Measurements from ENCODE around the gene CDH7.

Gene CDH7

GRCh38 chr18:65786474-65786873 lies 35.7 kb downstream of the CDH7 start:
- H3K27ac ChIP-seq (ENCODE audit: low read length): no peak overlapping the region
- no peak overlapping the region for H3K9ac ChIP-seq (ENCODE audit: low read depth, low read length)
- no peaks in the 10 kb centered on the region for H3K4me1 ChIP-seq (ENCODE audit: insufficient read depth, low read length)
- no peak overlapping the region for H3K4me3 ChIP-seq (ENCODE audit: low read length)
- H3K36me3 ChIP-seq (ENCODE audit: insufficient read depth, low read depth, low read length): no peaks in the 10 kb centered on the region
- H3K9me3 ChIP-seq (ENCODE audit: insufficient read depth, low read depth, low read length): no peaks in the 10 kb centered on the region
- H3K27me3 ChIP-seq (ENCODE audit: insufficient read depth, low read length): no peaks in the 10 kb centered on the region

DNA sequence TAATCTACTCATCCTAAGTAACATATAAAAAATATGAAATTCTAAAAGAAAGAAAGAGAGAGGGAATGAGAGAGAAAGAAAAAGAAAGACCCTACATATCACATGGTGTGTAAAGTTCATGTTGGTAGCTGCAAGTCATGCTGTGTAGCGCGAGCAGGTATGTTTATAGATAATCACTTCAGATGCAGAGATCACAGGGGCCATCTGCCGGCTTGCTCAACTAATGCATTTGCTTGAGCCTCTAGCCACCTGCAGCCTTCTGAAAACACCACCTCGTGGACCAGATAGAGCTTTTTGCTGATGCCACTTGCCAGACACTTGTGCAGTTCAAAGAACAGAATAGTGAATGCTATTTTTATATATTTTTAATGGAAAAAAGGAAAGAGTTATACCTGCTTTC lies 37.6 kb downstream of the CDH7 start:
- Histone ChIP-seq H3K9me3 (ENCODE audit: insufficient read depth, low read depth, low read length) (no peaks in the 10 kb centered on the region), H3K9ac (ENCODE audit: low read depth, low read length) (no peak overlapping the region), H3K4me1 (ENCODE audit: insufficient read depth, low read length) (no peaks in the 10 kb centered on the region), H3K36me3 (ENCODE audit: insufficient read depth, low read depth, low read length) (no peaks in the 10 kb centered on the region), H3K27me3 (ENCODE audit: insufficient read depth, low read length) (no peaks in the 10 kb centered on the region), H3K27ac (ENCODE audit: low read length) (no peak overlapping the region), H3K4me3 (ENCODE audit: low read length) (no peak overlapping the region)

GRCh38 chr18:65790604-65791003 lies 39.8 kb downstream of the CDH7 start:
- no peak overlapping the region for H3K27ac ChIP-seq (ENCODE audit: low read length)
- H3K9me3 ChIP-seq (ENCODE audit: insufficient read depth, low read depth, low read length): no peaks in the 10 kb centered on the region
- no peaks in the 10 kb centered on the region for H3K27me3 ChIP-seq (ENCODE audit: insufficient read depth, low read length)
- no peaks in the 10 kb centered on the region for H3K36me3 ChIP-seq (ENCODE audit: insufficient read depth, low read depth, low read length)
- H3K9ac ChIP-seq (ENCODE audit: low read depth, low read length): no peak overlapping the region
- H3K4me3 ChIP-seq (ENCODE audit: low read length): no peak overlapping the region
- no peaks in the 10 kb centered on the region for H3K4me1 ChIP-seq (ENCODE audit: insufficient read depth, low read length)

DNA sequence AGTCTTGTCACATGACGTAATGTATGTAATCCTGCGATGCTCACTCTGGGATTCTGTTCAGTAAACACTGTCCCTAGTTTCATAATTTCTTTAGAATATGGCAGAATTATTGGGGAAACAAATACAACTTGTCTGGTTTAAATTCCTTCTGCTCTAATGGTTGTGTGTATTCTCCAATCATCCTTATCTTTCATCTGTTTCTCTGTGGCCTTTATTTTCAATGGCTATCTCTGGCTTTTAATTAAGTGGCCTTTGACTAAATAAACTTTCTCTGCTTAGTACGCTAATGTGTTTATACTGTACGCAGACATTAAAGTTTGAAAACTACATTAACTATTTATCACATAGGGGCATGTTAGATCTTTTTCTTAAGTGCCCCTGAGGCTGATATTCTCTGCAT lies 40.9 kb downstream of the CDH7 start:
- Histone ChIP-seq H3K36me3 (ENCODE audit: insufficient read depth, low read depth, low read length) (no peaks in the 10 kb centered on the region), H3K27me3 (ENCODE audit: insufficient read depth, low read length) (no peaks in the 10 kb centered on the region), H3K4me3 (ENCODE audit: low read length) (no peak overlapping the region), H3K27ac (ENCODE audit: low read length) (no peak overlapping the region), H3K4me1 (ENCODE audit: insufficient read depth, low read length) (no peaks in the 10 kb centered on the region), H3K9me3 (ENCODE audit: insufficient read depth, low read depth, low read length) (no peaks in the 10 kb centered on the region), H3K9ac (ENCODE audit: low read depth, low read length) (no peak overlapping the region)

- H3K27ac ChIP-seq (ENCODE audit: low read length): no peak overlapping the region
- no peak overlapping the region for H3K9ac ChIP-seq (ENCODE audit: low read depth, low read length)
- H3K27me3 ChIP-seq (ENCODE audit: insufficient read depth, low read length): no peaks in the 10 kb centered on the region
- no peaks in the 10 kb centered on the region for H3K9me3 ChIP-seq (ENCODE audit: insufficient read depth, low read depth, low read length)
- H3K36me3 ChIP-seq (ENCODE audit: insufficient read depth, low read depth, low read length): no peaks in the 10 kb centered on the region
- no peak overlapping the region for H3K4me3 ChIP-seq (ENCODE audit: low read length)
- H3K4me1 ChIP-seq (ENCODE audit: insufficient read depth, low read length): no peaks in the 10 kb centered on the region
These were observed 41.8 kb downstream of the CDH7 start for GRCh38 chr18:65792456-65793074.

GRCh38 chr18:65808759-65809158 lies 57.9 kb downstream of the CDH7 start:
- Histone ChIP-seq H3K4me1 (ENCODE audit: insufficient read depth, low read length) (no peaks in the 10 kb centered on the region), H3K36me3 (ENCODE audit: insufficient read depth, low read depth, low read length) (no peaks in the 10 kb centered on the region), H3K27ac (ENCODE audit: low read length) (no peak overlapping the region), H3K9ac (ENCODE audit: low read depth, low read length) (no peak overlapping the region), H3K9me3 (ENCODE audit: insufficient read depth, low read depth, low read length) (no peaks in the 10 kb centered on the region), H3K4me3 (ENCODE audit: low read length) (no peak overlapping the region), H3K27me3 (ENCODE audit: insufficient read depth, low read length) (no peaks in the 10 kb centered on the region)

GRCh38 chr18:65811307-65811706 lies 60.5 kb downstream of the CDH7 start:
- no peaks in the 10 kb centered on the region for H3K9me3 ChIP-seq (ENCODE audit: insufficient read depth, low read depth, low read length)
- H3K27ac ChIP-seq (ENCODE audit: low read length): no peak overlapping the region

GRCh38 chr18:65815506-65815905 lies 64.7 kb downstream of the CDH7 start:
- Histone ChIP-seq H3K36me3 (ENCODE audit: insufficient read depth, low read depth, low read length) (no peaks in the 10 kb centered on the region), H3K9me3 (ENCODE audit: insufficient read depth, low read depth, low read length) (no peaks in the 10 kb centered on the region), H3K9ac (ENCODE audit: low read depth, low read length) (no peak overlapping the region), H3K27ac (ENCODE audit: low read length) (no peak overlapping the region), H3K4me3 (ENCODE audit: low read length) (no peak overlapping the region), H3K27me3 (ENCODE audit: insufficient read depth, low read length) (no peaks in the 10 kb centered on the region), H3K4me1 (ENCODE audit: insufficient read depth, low read length) (no peaks in the 10 kb centered on the region)

More at GRCh38 chr18:65811307-65811706, 60.5 kb downstream of the CDH7 start:
- no peaks in the 10 kb centered on the region for H3K4me1 ChIP-seq (ENCODE audit: insufficient read depth, low read length)
- H3K27me3 ChIP-seq (ENCODE audit: insufficient read depth, low read length): no peaks in the 10 kb centered on the region
- no peaks in the 10 kb centered on the region for H3K36me3 ChIP-seq (ENCODE audit: insufficient read depth, low read depth, low read length)
- H3K4me3 ChIP-seq (ENCODE audit: low read length): no peak overlapping the region
- H3K9ac ChIP-seq (ENCODE audit: low read depth, low read length): no peak overlapping the region

DNA sequence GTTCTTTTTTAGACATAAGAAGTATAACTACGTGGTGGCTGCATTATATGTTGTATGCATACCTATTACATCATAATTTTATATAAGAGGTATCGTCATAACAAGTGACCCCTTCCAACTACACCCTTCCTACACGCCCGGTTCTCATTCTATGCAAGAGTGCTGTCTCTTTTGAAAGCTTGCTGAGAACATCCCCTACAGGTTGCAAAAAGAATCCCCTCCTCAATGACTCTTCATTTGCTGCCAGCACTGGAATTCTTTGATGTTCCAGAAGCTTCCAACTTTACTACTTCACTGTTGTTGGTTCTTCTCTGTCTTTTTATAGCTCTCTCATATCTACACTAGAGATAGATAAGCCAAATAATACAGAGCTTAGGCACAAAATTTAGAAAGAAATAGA lies 66.4 kb downstream of the CDH7 start:
- H3K27me3 ChIP-seq (ENCODE audit: insufficient read depth, low read length): no peaks in the 10 kb centered on the region
- no peak overlapping the region for H3K27ac ChIP-seq (ENCODE audit: low read length)
- H3K36me3 ChIP-seq (ENCODE audit: insufficient read depth, low read depth, low read length): no peaks in the 10 kb centered on the region
- no peak overlapping the region for H3K4me3 ChIP-seq (ENCODE audit: low read length)
- H3K9ac ChIP-seq (ENCODE audit: low read depth, low read length): no peak overlapping the region
- no peaks in the 10 kb centered on the region for H3K9me3 ChIP-seq (ENCODE audit: insufficient read depth, low read depth, low read length)
- no peaks in the 10 kb centered on the region for H3K4me1 ChIP-seq (ENCODE audit: insufficient read depth, low read length)

DNA sequence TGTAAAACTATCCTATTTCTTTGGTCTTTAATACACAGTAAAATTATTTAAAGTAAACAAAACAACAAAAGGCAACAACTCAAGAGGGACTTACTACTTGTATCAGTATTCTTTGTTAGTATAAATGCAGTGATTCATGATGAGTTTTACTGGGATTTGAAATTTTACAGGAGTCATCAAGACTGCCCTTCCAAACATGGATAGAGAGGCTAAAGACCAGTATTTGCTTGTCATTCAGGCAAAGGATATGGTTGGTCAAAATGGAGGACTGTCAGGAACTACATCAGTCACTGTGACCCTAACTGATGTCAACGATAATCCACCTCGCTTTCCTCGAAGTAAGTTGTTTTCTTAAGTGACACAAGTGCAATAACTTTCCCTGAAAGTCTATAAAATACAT lies 71.1 kb downstream of the CDH7 start:
- Histone ChIP-seq H3K9ac (ENCODE audit: low read depth, low read length) (no peak overlapping the region), H3K27me3 (ENCODE audit: insufficient read depth, low read length) (no peaks in the 10 kb centered on the region), H3K9me3 (ENCODE audit: insufficient read depth, low read depth, low read length) (no peaks in the 10 kb centered on the region), H3K4me3 (ENCODE audit: low read length) (no peak overlapping the region), H3K36me3 (ENCODE audit: insufficient read depth, low read depth, low read length) (no peaks in the 10 kb centered on the region), H3K27ac (ENCODE audit: low read length) (no peak overlapping the region), H3K4me1 (ENCODE audit: insufficient read depth, low read length) (no peaks in the 10 kb centered on the region)

DNA sequence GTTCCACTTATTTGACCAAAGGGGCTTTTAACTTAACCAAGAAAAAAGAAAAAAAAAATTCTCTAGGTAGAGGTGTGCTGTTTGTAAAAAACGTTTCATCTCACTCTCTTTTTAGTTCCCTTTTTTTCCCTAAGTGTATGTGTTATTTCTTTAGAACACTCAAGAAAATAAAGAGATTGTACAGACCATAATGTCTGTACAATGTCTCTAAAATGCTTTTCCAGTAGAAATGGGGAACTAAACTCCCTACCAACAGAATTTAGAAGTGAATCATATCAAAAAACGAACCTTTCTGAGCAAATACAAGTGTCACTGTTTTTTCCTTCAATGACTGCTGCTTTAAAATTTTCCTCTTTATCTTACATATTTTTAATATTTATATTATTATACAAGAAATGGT lies 72.0 kb downstream of the CDH7 start:
- no peak overlapping the region for H3K27ac ChIP-seq (ENCODE audit: low read length)
- H3K36me3 ChIP-seq (ENCODE audit: insufficient read depth, low read depth, low read length): no peaks in the 10 kb centered on the region
- H3K9ac ChIP-seq (ENCODE audit: low read depth, low read length): no peak overlapping the region
- H3K27me3 ChIP-seq (ENCODE audit: insufficient read depth, low read length): no peaks in the 10 kb centered on the region
- no peaks in the 10 kb centered on the region for H3K4me1 ChIP-seq (ENCODE audit: insufficient read depth, low read length)
- no peaks in the 10 kb centered on the region for H3K9me3 ChIP-seq (ENCODE audit: insufficient read depth, low read depth, low read length)
- H3K4me3 ChIP-seq (ENCODE audit: low read length): no peak overlapping the region

DNA sequence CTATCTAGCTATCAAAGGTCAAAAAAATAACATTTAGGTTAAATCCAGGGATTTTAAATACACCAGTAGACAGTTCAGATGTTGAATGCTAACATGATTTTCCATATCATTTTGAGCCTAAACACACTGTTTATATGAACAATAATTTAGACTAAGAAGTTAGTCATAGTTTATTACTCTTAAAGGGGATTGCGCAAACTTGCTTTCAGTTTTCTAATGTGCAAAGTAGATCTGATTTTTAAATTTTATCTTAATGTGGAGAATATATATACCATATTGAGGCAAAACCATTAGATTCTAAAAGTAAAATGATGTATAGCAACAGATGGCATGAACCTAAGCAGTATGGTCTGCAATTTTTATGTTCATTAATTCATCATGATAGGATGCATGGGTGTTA lies 76.6 kb downstream of the CDH7 start:
- H3K27me3 ChIP-seq (ENCODE audit: insufficient read depth, low read length): no peaks in the 10 kb centered on the region
- no peaks in the 10 kb centered on the region for H3K4me1 ChIP-seq (ENCODE audit: insufficient read depth, low read length)
- H3K4me3 ChIP-seq (ENCODE audit: low read length): no peak overlapping the region
- no peaks in the 10 kb centered on the region for H3K9me3 ChIP-seq (ENCODE audit: insufficient read depth, low read depth, low read length)
- H3K9ac ChIP-seq (ENCODE audit: low read depth, low read length): no peak overlapping the region
- no peak overlapping the region for H3K27ac ChIP-seq (ENCODE audit: low read length)
- H3K36me3 ChIP-seq (ENCODE audit: insufficient read depth, low read depth, low read length): no peaks in the 10 kb centered on the region
